SIG-M5 treated with dmso at 0.1 percent for 504 hours (cell line): ENCODE measurements around the gene GNAQ.

ENCODE experiments used
- DNase-seq: peaks from one replicate; lab custom pipeline; 2025; ENCODE audit not compliant: unreplicated experiment; lab: John Stamatoyannopoulos, UW

The GNAQ gene

GRCh38 chr9:78031893-78032729, 500 bp upstream of the GNAQ start:
- peak; percentile 96 for DNase-seq

DNA sequence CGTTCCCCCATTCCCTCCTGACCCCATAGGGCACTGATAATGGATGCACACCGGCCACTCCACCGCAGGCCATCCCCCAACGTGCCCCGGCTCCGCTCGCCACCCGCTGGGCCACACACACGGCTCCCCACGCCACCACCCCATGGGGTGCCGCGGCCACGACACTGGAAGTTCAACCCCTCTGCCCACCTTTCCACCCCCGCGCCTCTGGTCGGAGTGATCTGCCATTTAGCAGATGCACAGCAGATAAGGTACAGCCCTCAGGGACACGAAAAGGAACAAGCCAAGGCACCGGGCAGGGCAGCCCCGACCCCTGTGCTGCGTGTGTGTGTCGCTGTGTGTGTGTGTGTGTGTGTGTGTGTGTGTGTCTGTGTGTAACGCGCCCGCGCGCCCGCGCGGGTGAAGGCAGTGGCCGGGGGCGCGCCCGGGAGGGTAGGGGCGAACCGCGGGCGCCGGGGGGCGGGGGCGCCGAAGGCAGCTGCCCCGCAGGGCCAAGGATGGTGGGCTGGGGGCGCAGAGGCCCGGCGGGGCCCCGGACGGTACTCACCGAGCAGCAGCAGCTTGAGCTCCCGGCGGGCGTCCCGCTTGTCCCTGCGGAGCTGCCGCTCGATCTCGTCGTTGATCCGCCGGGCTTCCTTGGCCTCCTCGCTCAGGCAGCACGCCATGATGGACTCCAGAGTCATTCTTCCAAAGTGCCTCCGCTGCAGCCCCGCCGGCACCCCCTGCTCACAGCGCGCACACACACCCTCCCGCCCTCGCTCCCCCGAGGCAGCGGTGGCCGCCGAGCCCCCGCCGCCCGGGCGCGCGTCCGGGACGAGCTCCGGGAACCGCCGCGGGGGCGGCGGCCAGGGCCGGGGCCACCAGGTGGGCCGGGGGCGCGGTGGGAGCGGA, 813 bp downstream of the GNAQ start:
- peak; percentile 27 for DNase-seq

- DNase-seq = peak; percentile 62
Observed at GRCh38 chr9:78030296-78030552, 1.4 kb downstream of the GNAQ start.

DNA sequence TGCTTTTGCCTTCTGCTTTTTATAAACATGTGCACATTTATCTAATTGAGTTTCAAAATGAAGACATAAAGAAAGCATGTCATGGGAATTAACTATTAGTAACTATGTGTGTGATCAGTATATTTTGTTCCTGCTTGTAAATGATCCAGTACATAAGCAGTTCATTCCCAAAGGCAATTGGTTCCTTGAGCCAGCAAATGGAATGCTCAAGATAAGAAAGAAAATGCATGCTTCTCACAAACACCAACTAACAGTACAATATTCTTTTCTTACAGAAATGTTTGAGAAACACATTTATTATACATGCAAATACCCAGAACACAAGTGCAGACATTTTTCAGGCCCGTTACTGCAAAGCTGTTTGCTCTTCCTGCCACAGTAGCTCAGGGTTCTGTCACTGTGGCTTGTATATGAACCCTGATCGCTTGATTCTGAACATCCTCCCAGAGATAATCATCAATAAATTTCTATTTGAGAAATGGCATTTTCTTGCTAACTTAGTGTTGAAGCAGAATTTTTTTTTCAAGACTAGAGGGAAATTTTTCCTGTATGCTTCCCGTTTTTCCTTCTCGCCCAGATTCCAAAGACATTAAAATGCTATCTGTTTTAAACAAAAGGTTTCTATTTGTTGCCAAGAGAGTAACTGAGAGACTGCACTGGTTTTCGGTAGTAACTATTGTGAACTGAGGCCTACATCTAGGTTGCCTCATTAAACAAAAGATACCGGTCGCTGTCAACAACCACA, 1.9 kb downstream of the GNAQ start:
- peak; percentile 31 for DNase-seq

DNA sequence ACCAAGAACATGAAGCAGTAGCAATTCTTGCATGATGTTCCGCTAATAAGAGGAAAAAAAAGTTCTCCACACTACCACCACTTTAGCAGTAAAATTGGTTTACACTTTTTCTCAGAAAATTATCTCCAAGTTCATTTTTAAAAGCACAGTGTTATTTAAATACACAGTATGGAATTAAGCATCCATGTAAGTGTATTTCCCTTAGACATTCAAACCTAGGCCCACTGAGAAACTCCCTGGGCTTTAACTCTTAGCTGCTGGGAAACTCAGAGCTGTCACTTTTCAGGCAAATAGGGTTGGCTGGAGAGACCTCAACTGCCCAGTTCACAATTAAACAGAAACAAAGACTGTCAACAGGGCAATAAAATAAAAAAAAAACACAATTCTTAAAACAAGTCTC, 2.7 kb downstream of the GNAQ start:
- no peak for DNase-seq

DNA sequence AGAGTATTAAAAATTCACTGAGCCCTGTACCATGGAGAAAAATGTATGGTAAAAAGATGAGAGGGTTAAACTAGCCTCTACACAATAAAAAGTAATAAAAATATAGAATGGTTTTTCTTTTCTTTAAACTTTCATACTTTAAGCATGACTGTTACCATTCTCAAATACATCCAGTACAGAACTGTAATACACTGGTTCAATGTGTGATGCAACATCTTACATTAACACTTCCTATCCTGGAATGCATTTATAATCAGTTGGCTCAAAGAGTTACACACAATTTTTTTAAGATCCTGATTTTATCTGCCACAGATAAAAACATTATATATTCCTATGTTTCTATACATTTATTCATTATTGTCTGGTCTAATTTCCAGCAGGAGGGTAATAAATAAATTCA, 4.7 kb downstream of the GNAQ start:
- no peak for DNase-seq

DNA sequence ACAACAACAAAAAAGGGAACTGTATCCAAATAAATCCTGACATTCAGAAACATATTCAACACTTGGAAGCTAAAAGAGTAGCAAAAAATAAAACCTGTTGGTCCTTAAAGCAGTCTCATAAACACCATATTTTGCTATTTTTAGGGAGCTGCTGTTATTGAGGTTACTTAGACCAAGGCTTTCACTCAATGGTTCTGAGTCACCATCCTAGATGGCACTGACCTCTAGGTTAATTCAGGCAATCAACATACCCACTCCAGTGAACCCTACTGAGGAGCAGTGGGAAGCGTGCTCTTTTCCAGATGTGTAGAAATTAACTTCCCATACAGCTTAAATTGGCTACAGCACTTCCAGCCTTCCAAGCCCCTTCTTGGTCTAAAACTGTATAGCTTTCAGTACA, 5.2 kb downstream of the GNAQ start:
- no peak for DNase-seq

DNA sequence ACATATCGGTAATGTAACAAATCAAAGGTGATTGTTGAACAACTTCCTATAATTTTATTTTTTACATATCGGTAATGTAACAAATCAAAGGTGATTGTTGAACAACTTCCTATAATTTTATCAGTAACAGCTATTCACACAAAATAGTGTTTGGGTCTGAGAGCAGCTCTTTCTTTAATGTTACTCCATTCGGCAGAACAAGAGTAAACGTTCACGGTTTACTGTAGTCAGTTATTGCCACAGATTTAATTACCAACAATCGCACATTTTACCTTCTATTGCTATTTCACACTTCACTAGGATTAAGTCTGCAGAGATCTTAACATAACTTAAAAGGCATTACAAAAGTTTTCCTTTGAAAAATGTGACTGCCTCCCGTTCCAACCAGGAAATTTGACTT, 6.4 kb downstream of the GNAQ start:
- no peak for DNase-seq

DNA sequence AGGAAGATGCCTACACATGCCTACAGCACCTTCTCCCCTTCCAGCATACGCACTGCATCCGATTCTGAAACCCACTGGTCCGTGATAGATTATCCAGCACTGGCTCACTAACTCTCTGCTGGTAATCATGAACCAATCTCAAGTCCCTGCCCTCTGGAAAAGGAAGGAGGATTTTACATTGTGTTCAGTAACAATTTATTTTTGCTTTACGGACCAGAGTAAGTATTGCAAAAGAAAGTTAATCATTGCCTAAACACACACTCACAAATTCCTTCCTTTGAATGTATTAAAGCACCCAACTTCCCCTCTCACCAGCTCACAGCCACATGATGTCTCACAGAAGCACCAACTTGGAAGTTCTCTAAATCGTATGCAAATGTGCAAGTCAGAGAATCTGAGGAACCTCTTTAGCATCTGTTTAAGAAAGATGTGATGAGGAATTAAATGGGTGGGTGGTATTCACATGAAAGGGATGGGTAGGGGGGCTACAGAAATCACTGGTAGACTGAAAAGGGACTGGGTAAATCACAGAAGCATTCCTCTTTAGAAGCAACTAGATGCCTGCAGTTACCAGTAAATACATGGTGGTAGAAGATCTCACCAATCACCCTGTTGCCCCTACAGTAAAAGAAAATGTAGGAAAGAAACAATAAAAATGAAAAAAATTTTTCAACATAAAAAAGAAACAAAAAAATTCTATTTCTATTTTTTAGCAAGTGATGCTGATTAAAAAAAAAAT, 8.4 kb downstream of the GNAQ start:
- DNase-seq = peak; percentile 98

DNA sequence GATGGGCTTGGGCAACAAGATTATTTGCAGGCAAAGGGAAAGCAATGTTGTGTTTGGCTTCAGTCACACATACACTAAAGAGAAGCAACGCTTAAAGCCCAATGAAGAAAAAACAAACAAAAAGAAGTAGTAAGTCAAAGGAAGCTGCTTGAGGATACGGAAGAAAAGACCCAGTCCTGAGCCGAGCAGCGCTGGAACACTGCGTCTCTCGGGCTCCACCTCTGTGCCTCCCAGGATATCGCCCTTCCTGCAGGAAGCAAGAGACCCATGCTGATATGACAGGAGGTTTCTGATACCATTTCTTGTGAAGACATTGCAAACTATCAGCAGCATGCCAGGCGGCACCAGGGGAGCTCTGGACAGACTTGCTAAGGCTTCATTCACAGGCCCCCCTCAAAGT, 9.9 kb downstream of the GNAQ start:
- no peak for DNase-seq

- no peak for DNase-seq
Observed at GRCh38 chr9:78017190-78017693, 14.4 kb downstream of the GNAQ start.

GRCh38 chr9:78015241-78015640, 16.4 kb downstream of the GNAQ start:
- no peak for DNase-seq

DNA sequence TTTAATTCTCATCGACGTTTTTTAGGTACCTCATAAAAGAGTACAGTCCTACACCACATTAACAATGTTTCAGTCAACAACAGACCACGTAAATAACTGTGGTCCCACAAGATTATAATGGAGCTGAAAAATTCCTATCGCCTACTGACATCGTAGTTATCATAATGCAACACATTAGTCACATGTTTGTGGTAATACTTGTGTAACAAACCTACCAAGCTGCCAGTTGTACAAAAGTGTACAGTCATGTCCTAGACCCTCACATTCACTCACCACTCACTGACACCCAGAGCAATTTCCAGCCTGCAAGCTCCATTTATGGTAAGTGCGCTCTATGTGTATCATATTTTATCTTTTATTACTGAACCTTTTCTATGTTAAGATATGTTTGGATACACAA, 16.8 kb downstream of the GNAQ start:
- no peak for DNase-seq

GRCh38 chr9:78013934-78014333, 17.7 kb downstream of the GNAQ start:
- DNase-seq = no peak

- peak; percentile 27 for DNase-seq
Observed at GRCh38 chr9:78011049-78011448, 20.6 kb downstream of the GNAQ start.

DNA sequence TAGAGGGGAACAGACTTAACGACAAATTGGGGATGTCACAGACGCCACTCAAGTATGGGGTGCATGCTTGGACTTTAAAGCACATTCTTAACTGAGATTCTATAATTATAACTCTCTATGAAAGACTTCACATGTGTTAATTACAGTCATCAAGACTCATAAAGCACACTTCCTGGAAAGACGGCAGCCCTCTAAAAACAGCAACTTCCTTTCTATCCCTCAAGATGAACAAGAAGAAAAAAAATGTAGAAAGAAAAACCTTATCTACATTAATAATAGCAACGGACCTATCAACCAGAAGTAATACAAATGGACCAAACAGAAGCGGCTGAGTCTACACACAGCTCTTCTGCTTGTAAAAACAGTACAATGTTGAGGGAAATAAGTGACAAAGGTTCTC, 21.2 kb downstream of the GNAQ start:
- DNase-seq = no peak

GRCh38 chr9:78009186-78009585, 22.4 kb downstream of the GNAQ start:
- DNase-seq = no peak

GRCh38 chr9:78006734-78007133, 24.9 kb downstream of the GNAQ start:
- no peak for DNase-seq

GRCh38 chr9:78005231-78006002, 26.2 kb downstream of the GNAQ start:
- no peak for DNase-seq
